Naive B cell (primary cell): Measurements from ENCODE around the gene FOXI1. TPM values are rescaled to one million over a fixed set of nuclear protein-coding genes. Genes with fewer than 3 reads are reported as not detected.
"Not testable (repeated sequence)": the region's sequence is repeated elsewhere in the genome, so short reads cannot be mapped to it uniquely, and the experiment has no call there.

ENCODE experiments used
- ATAC-seq, 2 donors: fragments of 150-1000 bp; cut with Tn5 transposase; 2 replicates each; pipeline ENCODE4 v1.10.0; 2021; ENCODE audit warnings: low read depth in 2 of 2, mild to moderate bottlenecking in 2 of 2, moderate library complexity in 2 of 2
- DNase-seq: peaks from one replicate; pipeline ENCODE4 v3.0.0; 2022
- H3K27ac Mint-ChIP-seq, 6 donors: one replicate each; pipeline ENCODE4 v1.8.0; 2020 to 2022; ENCODE audit warnings: mild to moderate bottlenecking in 6 of 6, mixed read lengths in 6 of 6, moderate library complexity in 5 of 6, inconsistent platforms in 2 of 6
- H3K27me3 Mint-ChIP-seq, 3 donors: one replicate each; pipeline ENCODE4 v1.8.0; 2021 to 2022; ENCODE audit warnings: mixed read lengths in 3 of 3, mild to moderate bottlenecking in 1 of 3
- H3K36me3 Mint-ChIP-seq, 2 donors: one replicate each; pipeline ENCODE4 v1.8.0; 2020 to 2022; ENCODE audit warnings: mixed read lengths in 2 of 2, inconsistent platforms in 1 of 2, mild to moderate bottlenecking in 1 of 2
- H3K4me1 Mint-ChIP-seq, 3 donors: one replicate each; pipeline ENCODE4 v1.8.0; 2020 to 2022; ENCODE audit warnings: mixed read lengths in 3 of 3, inconsistent platforms in 1 of 3, mild to moderate bottlenecking in 1 of 3, moderate library complexity in 1 of 3
- H3K4me3 Mint-ChIP-seq, 8 donors: one replicate each; pipeline ENCODE4 v1.8.0; 2020 to 2022; ENCODE audit warnings: mild to moderate bottlenecking in 8 of 8, mixed read lengths in 8 of 8, moderate library complexity in 8 of 8, inconsistent platforms in 2 of 8
- H3K9me3 Mint-ChIP-seq, 7 donors: one replicate each; pipeline ENCODE4 v1.8.0; 2020 to 2022; ENCODE audit warnings: mixed read lengths in 7 of 7, mild to moderate bottlenecking in 5 of 7, inconsistent platforms in 2 of 7, moderate library complexity in 1 of 7
- polyA plus RNA-seq, 6 donors: library from polyadenylated mRNA; unstranded; fragments of 300-500 nt; fragmentation: Illumina TruSeq; gene quantifications; one replicate each; pipeline ENCODE4 v1.2.3, GENCODE V29; 2021; ENCODE audit warnings: low read depth in 6 of 6

Gene FOXI1
- polyA plus RNA-seq, 6 donors from 2014 or later: not detected

GRCh38 chr5:170139786-170140335 lies 34.2 kb downstream of the FOXI1 start:
- Mint-ChIP-seq H3K36me3 (no peaks in the 10 kb centered on the region), H3K4me1 (peaks cover 0 to 4% (median 0%) of the 10 kb centered on the region in 3 donors), H3K27ac (no peak overlapping the region), H3K4me3 (no peak overlapping the region), H3K27me3 (peaks cover under 1 to 11% (median 10%) of the 10 kb centered on the region in 3 donors), H3K9me3 (peaks cover 0 to 4% (median 0%) of the 10 kb centered on the region in 7 donors)
- DNase-seq: no peak
- ATAC-seq: no peak

- not testable (repeated sequence) for DNase-seq, H3K4me3 Mint-ChIP-seq, H3K9me3 Mint-ChIP-seq, H3K4me1 Mint-ChIP-seq, H3K27me3 Mint-ChIP-seq, H3K27ac Mint-ChIP-seq, ATAC-seq, H3K36me3 Mint-ChIP-seq
These were observed 35.5 kb downstream of the FOXI1 start for GRCh38 chr5:170141196-170141595.

- no peak for ATAC-seq
- no peak overlapping the region for H3K27ac Mint-ChIP-seq
These were observed 35.9 kb downstream of the FOXI1 start for GRCh38 chr5:170141636-170142035.

GRCh38 chr5:170142196-170142595 lies 36.5 kb downstream of the FOXI1 start:
- H3K4me1 Mint-ChIP-seq: peaks cover 0 to 4% (median 0%) of the 10 kb centered on the region in 3 donors
- peaks cover 0 to 4% (median 0%) of the 10 kb centered on the region in 7 donors for H3K9me3 Mint-ChIP-seq
- H3K27me3 Mint-ChIP-seq: peaks cover 0 to 10% (median 0%) of the 10 kb centered on the region in 3 donors
- no peak overlapping the region for H3K4me3 Mint-ChIP-seq
- H3K27ac Mint-ChIP-seq: no peak overlapping the region
- H3K36me3 Mint-ChIP-seq: no peaks in the 10 kb centered on the region
- DNase-seq (no peak), ATAC-seq (no peak)

More at GRCh38 chr5:170141636-170142035, 35.9 kb downstream of the FOXI1 start:
- Mint-ChIP-seq H3K4me3 (no peak overlapping the region), H3K9me3 (peaks cover 0 to 4% (median 0%) of the 10 kb centered on the region in 7 donors), H3K4me1 (peaks cover 0 to 4% (median 0%) of the 10 kb centered on the region in 3 donors), H3K27me3 (peaks cover 0 to 7% (median 0%) of the 10 kb centered on the region in 3 donors), H3K36me3 (no peaks in the 10 kb centered on the region)
- DNase-seq: no peak

GRCh38 chr5:170143091-170143490 lies 37.4 kb downstream of the FOXI1 start:
- Mint-ChIP-seq H3K4me1 (peaks cover 0 to 4% (median 0%) of the 10 kb centered on the region in 3 donors), H3K9me3 (peaks cover 0 to 4% (median 0%) of the 10 kb centered on the region in 7 donors), H3K27me3 (peaks cover 0 to 19% (median 8%) of the 10 kb centered on the region in 3 donors), H3K4me3 (no peak overlapping the region), H3K27ac (no peak overlapping the region), H3K36me3 (no peaks in the 10 kb centered on the region)
- no peak for DNase-seq
- no peak for ATAC-seq

GRCh38 chr5:170143710-170144109 lies 38.0 kb downstream of the FOXI1 start:
- Mint-ChIP-seq H3K4me3 (no peak overlapping the region), H3K4me1 (peaks cover 0 to 4% (median 0%) of the 10 kb centered on the region in 3 donors), H3K36me3 (no peaks in the 10 kb centered on the region), H3K27me3 (peaks cover 0 to 22% (median 8%) of the 10 kb centered on the region in 3 donors), H3K9me3 (peaks cover 0 to 4% (median 0%) of the 10 kb centered on the region in 7 donors), H3K27ac (no peak overlapping the region)
- ATAC-seq: no peak
- no peak for DNase-seq

- ATAC-seq: no peak
- DNase-seq: no peak
These were observed 38.8 kb downstream of the FOXI1 start for GRCh38 chr5:170144286-170145023.

GRCh38 chr5:170145462-170145861 lies 39.8 kb downstream of the FOXI1 start:
- ATAC-seq: no peak
- DNase-seq: no peak
- H3K36me3 Mint-ChIP-seq: no peaks in the 10 kb centered on the region
- H3K4me3 Mint-ChIP-seq: no peak overlapping the region
- no peak overlapping the region for H3K27ac Mint-ChIP-seq
- H3K27me3 Mint-ChIP-seq: peaks cover 0 to 31% (median 13%) of the 10 kb centered on the region in 3 donors
- H3K4me1 Mint-ChIP-seq: peaks cover 0 to 4% (median 0%) of the 10 kb centered on the region in 3 donors
- peaks cover 0 to 4% (median 0%) of the 10 kb centered on the region in 7 donors for H3K9me3 Mint-ChIP-seq

More at GRCh38 chr5:170144286-170145023, 38.8 kb downstream of the FOXI1 start:
- Mint-ChIP-seq H3K27ac (no peak overlapping the region), H3K27me3 (peaks cover 0 to 29% (median 13%) of the 10 kb centered on the region in 3 donors), H3K4me3 (no peak overlapping the region), H3K9me3 (peaks cover 0 to 4% (median 0%) of the 10 kb centered on the region in 7 donors), H3K36me3 (no peaks in the 10 kb centered on the region), H3K4me1 (peaks cover 0 to 4% (median 0%) of the 10 kb centered on the region in 3 donors)

GRCh38 chr5:170147051-170147752 lies 41.5 kb downstream of the FOXI1 start:
- Mint-ChIP-seq H3K36me3 (no peaks in the 10 kb centered on the region), H3K9me3 (peaks cover 0 to 2% (median 0%) of the 10 kb centered on the region in 7 donors), H3K4me1 (no peaks in the 10 kb centered on the region), H3K27ac (no peak overlapping the region), H3K27me3 (peaks cover 0 to 28% (median 13%) of the 10 kb centered on the region in 3 donors), H3K4me3 (no peak overlapping the region)
- no peak for ATAC-seq
- DNase-seq: no peak

- Mint-ChIP-seq H3K27me3 (peaks cover 0 to 23% (median 13%) of the 10 kb centered on the region in 3 donors), H3K4me3 (no peak overlapping the region), H3K4me1 (no peaks in the 10 kb centered on the region), H3K36me3 (no peaks in the 10 kb centered on the region), H3K27ac (peak overlapping the region in 1 of 6 donors; percentile 59), H3K9me3 (peaks cover 0 to 2% (median 0%) of the 10 kb centered on the region in 7 donors)
- DNase-seq: no peak
- no peak for ATAC-seq
These were observed 42.1 kb downstream of the FOXI1 start for GRCh38 chr5:170147753-170148264.

- ATAC-seq (no peak), DNase-seq (no peak)
- Mint-ChIP-seq H3K9me3 (peaks cover 0 to 2% (median 0%) of the 10 kb centered on the region in 7 donors), H3K27ac (no peak overlapping the region), H3K4me3 (no peak overlapping the region), H3K4me1 (no peaks in the 10 kb centered on the region), H3K27me3 (peaks cover 0 to 23% (median 13%) of the 10 kb centered on the region in 3 donors), H3K36me3 (no peaks in the 10 kb centered on the region)
These were observed 42.9 kb downstream of the FOXI1 start for GRCh38 chr5:170148430-170149205.

- H3K27me3 Mint-ChIP-seq: peaks cover 0 to 23% (median 13%) of the 10 kb centered on the region in 3 donors
- no peaks in the 10 kb centered on the region for H3K36me3 Mint-ChIP-seq
- peaks cover 0 to 2% (median 0%) of the 10 kb centered on the region in 7 donors for H3K9me3 Mint-ChIP-seq
- DNase-seq (no peak), ATAC-seq (no peak)
- no peak overlapping the region for H3K27ac Mint-ChIP-seq
- no peak overlapping the region for H3K4me3 Mint-ChIP-seq
- no peaks in the 10 kb centered on the region for H3K4me1 Mint-ChIP-seq
These were observed 43.5 kb downstream of the FOXI1 start for GRCh38 chr5:170149206-170149515.

GRCh38 chr5:170150713-170151096 lies 45.0 kb downstream of the FOXI1 start:
- no peaks in the 10 kb centered on the region for H3K36me3 Mint-ChIP-seq
- H3K27me3 Mint-ChIP-seq: peaks cover 0 to 23% (median 13%) of the 10 kb centered on the region in 3 donors
- no peak overlapping the region for H3K4me3 Mint-ChIP-seq
- ATAC-seq (no peak), DNase-seq (no peak)
- peak overlapping the region in 1 of 6 donors; percentile 24 for H3K27ac Mint-ChIP-seq
- H3K9me3 Mint-ChIP-seq: peaks cover 0 to 2% (median 0%) of the 10 kb centered on the region in 7 donors
- no peaks in the 10 kb centered on the region for H3K4me1 Mint-ChIP-seq
